Cardiac septum (tissue), 1 donor: ENCODE results near the gene ST3GAL5. TPM values are rescaled to one million over a fixed set of nuclear protein-coding genes. Genes with fewer than 3 reads are reported as not detected.
"Not testable (repeated sequence)": the region's sequence is repeated elsewhere in the genome, so short reads cannot be mapped to it uniquely, and the experiment has no call there.

Experiments used
- DNase-seq: peaks from one replicate; pipeline ENCODE4 v3.0.0-alpha.2; 2020; ENCODE audit warnings: low spot score
- intact Hi-C: fragments of 100-400 bp; cut with DNase I; formaldehyde crosslinking; loops from one replicate; pipeline ENCODE4 v1.14.0; 2022
- total RNA-seq: library from RNA; stranded (reverse); fragmentation: NEBNext Ultra II Directional; extraction: Animal tissue kit (Norgen Biotek cat#: 25700); gene quantifications from one replicate; pipeline ENCODE4 v1.2.1, GENCODE V29; 2021
- donor health status: DM: no; HTN: no; CAD: no.

ST3GAL5 gene
- total RNA-seq, 1 donor from 2014 or later, result 3.8 TPM

DNA sequence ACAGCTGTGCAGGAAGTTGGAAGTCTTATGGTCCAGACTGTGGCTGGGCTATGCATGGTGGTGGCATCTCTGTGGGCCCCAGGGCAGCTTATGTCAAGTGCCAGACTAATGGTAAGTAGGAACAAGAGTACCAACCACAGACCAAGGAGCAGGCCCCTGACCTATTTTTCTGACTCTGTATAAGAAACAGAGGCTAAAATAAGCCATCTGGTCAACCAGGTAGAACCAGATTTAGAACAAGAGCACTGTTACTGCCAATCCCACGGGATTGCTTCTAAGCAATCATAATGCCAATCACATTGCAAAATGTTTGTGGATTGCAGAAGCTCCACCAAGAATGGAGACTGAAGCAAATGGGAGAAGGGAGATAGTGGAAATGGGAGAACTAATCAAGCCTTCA, 11.1 kb upstream of the ST3GAL5 start:
- intact Hi-C loops, result no loop called here
- no peak for DNase-seq

- intact Hi-C loops, result no loop called here
- DNase-seq, result no peak
These were observed 10.5 kb upstream of the ST3GAL5 start for GRCh38 chr2:85899284-85899683.

- intact Hi-C loops, result no loop called here
- DNase-seq, result no peak
These were observed 10.1 kb upstream of the ST3GAL5 start for GRCh38 chr2:85898881-85899280.

DNA sequence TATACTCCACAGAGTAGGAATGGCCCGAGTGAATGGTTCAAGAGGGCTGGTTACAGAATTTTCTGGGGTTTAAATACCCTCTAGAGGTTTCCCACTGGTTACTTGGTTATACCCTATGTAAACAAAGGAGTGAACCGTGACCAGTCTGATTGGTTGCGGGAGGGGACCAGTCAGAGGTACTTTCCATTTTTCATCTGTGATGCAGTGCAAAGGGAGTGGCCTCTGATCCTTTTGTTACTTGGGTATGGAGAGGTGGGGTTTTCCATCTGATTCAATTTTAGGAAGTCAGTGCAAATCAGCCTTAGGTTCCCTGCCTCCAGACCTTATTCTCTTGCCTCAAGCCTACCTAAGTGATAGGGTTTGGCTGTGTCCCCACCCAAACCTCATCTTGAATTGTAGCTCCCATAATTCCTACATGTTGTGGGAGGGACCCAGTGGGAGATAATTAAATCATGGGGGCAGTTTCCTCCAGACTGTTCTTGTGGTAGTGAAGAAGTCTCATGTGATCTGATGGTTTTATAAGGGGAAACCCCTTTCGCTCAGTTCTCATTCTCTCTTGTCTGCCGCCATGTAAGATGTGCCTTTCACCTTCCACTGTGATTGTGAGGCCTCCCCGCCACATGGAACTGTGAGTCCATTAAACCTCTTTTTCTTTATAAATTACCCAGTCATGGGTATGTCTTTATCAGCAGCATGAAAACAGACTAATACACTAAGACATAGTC, 5.9 kb upstream of the ST3GAL5 start:
- not testable (repeated sequence) for DNase-seq

DNA sequence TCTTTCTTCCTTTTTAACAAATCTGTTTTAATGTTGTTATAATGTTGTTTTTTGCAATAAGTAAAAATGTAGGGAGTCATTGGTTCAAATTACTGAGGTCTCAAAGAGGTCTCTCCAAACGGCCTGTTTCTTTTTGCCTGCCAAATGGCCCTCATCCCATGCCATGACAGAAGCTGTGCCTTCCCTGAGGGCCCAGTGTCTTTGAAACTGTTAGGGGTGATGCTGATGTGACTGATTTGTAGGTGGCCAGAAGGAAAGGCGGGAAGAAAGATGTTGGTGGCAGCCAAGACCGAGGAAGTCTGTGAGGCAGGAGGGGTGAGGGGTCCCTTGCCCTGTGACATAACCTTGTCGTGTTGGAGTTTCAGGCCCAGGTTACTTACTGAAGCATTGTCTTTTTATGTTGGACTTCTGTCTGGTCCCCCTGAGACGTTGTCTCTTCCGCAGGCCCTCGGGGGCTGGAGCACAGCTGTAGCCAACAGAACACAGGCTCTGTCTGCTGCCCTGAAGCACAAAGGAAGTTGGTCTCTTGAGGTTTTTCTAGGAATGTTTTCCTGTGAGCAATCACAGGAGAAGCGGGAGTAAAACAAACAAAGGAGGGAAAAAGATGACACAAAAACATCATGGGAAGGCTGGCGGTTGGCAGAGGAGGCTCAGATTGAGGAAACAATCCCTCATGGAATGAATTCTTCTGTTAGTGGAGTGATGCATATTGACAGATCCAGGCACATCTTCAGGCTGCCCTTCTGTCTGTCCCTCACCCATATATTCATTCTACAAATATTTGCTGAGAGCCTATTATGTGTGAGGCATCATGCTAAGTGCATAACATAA, 4.9 kb upstream of the ST3GAL5 start:
- intact Hi-C loops, result no loop called here
- no peak for DNase-seq

More for the DNA sequence above, 5.9 kb upstream of the ST3GAL5 start:
- intact Hi-C loops, result not testable (repeated sequence)

- intact Hi-C loops, result no loop called here
- no peak for DNase-seq
These were observed 3.6 kb upstream of the ST3GAL5 start for GRCh38 chr2:85892216-85892944.

GRCh38 chr2:85890522-85891176, 1.9 kb upstream of the ST3GAL5 start:
- intact Hi-C loops, result no loop called here

GRCh38 chr2:85889627-85890281, 964 bp upstream of the ST3GAL5 start:
- intact Hi-C loops, result loop anchor here (2.0 to 10.0 kb wide), 6 partner anchors 63 to 191 kb away; no protein-coding TSS in a partner anchor
- no peak for DNase-seq

More at GRCh38 chr2:85890522-85891176, 1.9 kb upstream of the ST3GAL5 start:
- no peak for DNase-seq

GRCh38 chr2:85888020-85888683, 638 bp downstream of the ST3GAL5 start:
- DNase-seq, result no peak
- intact Hi-C loops, result loop anchor here (2.0 to 10.0 kb wide), 6 partner anchors 61 to 193 kb away; no protein-coding TSS in a partner anchor

DNA sequence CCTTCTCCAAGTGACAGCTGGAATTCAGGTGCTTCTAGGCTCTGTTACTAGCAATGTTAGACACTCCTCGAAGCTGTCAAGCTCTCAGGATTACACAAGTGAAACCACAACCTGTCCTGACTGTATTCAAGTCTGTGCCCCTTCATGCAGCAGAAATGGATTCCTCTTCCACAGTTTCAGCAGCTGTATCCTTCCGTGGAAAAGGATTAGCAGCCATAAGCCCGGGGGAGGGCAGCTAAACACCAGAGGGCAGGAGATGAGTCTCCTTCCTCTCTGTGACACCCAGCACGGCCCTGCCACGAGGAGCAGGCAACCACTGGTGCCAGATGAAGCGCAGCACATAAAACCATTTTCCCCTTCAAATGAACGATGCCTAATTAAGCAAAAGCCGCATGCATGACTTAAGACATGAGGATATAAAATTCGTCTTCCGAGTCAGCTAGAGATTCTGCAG, 1.2 kb downstream of the ST3GAL5 start:
- no peak for DNase-seq
- intact Hi-C loops, result loop anchor here (2.0 to 10.0 kb wide), 7 partner anchors 61 to 193 kb away; no protein-coding TSS in a partner anchor

GRCh38 chr2:85886590-85886989, 2.2 kb downstream of the ST3GAL5 start:
- intact Hi-C loops, result loop anchor here (2.0 to 10.0 kb wide), 3 partner anchors 108 to 162 kb away; no protein-coding TSS in a partner anchor
- no peak for DNase-seq

DNA sequence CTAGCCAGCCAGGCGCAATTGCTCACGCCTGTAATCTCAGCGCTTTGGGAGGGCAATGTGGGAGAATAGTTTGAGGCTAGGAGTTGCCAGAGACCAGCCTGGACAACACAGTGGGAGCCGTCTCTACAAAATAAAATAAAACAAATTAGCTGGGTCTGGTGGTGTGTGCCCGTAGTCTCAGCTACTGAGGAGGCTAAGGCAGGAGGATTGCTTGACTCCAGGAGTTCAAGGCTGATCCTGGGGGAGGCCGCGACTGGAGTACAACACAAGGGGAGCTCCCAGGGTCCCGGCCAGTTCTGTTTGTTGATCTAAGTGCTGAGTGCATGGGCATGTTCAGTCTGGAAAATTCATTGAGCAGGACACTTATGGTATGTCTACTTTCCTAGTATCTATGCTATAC, 2.6 kb downstream of the ST3GAL5 start:
- intact Hi-C loops, result loop anchor here (2.0 to 10.0 kb wide), 3 partner anchors 109 to 161 kb away; no protein-coding TSS in a partner anchor
- DNase-seq, result no peak

- DNase-seq, result not testable (repeated sequence)
- intact Hi-C loops, result loop anchor here (10.0 kb wide), 2 partner anchors 113 to 157 kb away; no protein-coding TSS in a partner anchor
These were observed 7.0 kb downstream of the ST3GAL5 start for GRCh38 chr2:85881781-85882180.

DNA sequence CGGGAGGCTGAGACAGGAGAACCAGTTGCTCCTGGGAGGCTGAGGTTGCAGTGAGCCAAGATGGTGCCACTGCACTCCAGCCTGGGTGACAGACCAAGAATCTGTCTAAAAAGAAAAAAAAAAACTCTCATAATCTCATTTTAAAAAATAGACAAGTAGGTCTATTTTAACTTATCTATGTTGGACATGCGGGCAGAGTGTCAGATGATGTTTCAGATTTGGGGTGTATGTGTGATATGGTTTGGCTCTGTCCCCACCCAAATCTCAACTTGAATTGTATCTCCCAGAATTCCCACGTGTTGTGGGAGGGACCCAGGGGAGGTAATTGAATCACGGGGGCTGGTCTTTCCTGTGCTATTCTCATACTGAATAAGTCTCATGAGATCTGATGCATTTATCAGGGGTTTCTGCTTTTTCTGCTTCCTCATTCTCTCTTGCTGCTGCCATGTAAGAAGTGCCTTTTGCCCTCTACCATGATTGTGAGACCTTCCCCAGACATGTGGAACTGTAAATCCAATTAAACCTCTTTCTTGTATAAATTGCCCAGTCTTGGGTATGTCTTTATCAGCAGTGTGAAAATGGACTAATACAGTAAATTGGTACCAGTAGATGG, 8.0 kb downstream of the ST3GAL5 start:
- not testable (repeated sequence) for DNase-seq
- intact Hi-C loops, result loop anchor here (10.0 kb wide), 2 partner anchors 114 to 156 kb away; no protein-coding TSS in a partner anchor

GRCh38 chr2:85878719-85879370, 9.9 kb downstream of the ST3GAL5 start:
- intact Hi-C loops, result no loop called here
- no peak for DNase-seq

DNA sequence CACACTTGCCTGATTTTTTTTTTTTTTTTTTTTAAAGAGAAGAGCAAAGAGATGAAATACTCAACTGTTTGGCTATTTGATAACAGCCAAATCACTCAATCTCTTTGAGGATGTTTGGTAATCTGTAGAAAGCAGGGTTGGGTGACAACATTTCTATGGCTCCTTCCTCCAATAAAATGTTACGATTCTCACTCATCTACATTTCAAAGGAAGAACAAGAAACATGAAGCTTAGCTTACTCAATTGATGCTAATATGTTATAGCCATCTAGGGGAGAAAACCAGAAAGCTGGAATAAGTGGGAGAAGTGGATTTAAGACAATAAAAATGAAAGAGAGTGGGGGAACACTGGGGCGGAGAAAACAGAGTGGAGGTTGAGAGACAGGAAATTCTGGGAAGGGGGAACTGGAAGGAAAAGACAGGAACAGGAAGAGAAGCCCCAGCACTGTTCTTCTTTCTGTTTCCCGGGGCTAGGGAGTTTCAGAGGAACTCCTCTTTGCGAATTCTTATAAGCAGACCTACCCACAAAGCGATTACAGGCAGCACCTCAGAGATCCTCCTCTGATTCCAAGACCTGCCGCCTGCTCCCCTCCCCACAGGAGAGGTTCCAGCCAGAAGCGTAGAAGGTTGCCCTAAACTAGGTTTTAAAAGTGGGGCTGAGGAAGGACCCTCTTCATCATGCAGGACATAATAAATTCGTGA, 13.3 kb downstream of the ST3GAL5 start:
- intact Hi-C loops, result no loop called here
- no peak for DNase-seq
